GM23248 (cell line): ENCODE results near the gene CAPN11.

ENCODE experiments used
- EZH2 ChIP-seq: fragments of 200-600 bp; sonication (generic); IDR thresholded peaks from 2 replicates; pipeline ENCODE4 v1.6.1; 2018; ENCODE audit warnings: antibody characterized with exemption, mild to moderate bottlenecking; ENCODE audit not compliant: insufficient read depth, poor library complexity, severe bottlenecking
- EZH2phosphoT487 ChIP-seq: fragments of 200-600 bp; sonication (generic); IDR thresholded peaks from 2 replicates; pipeline ENCODE4 v1.6.1; 2018; ENCODE audit warnings: antibody characterized with exemption, moderate library complexity, mild to moderate bottlenecking, low read depth; ENCODE audit not compliant: insufficient read depth

DNA sequence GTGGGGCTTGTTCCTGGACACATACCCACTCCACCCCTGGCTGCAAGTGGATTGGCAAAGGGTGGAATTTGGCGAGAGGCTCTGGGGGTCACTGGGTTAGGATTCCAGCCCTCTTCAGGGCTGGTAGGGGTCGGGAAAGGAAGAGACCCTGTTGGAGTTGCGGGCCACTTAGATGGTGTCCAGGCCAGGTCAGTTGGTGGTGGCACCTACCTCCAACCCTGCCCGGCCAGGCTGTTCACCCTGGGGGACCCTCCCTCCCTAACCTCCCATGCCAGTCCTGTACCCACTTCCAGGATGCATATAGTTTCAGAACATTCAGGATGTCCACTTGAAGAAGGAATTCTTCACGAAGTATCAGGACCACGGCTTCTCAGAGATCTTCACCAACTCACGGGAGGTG lies 21.0 kb downstream of the CAPN11 start:
- TF ChIP-seq EZH2phosphoT487 (no peak), EZH2 (no peak)
